T-helper 2 cell (primary cell): ENCODE data around the gene ZBTB45.

Experiments used
- DNase-seq, 5 experiments: peaks; one replicate each; pipeline versions ENCODE4 v3.0.0 to v3.0.0-alpha.2; 2012 to 2022

ZBTB45 gene

GRCh38 chr19:58538257-58539168 lies 18.9 kb upstream of the ZBTB45 start:
- peak in 1 of 5 experiments; percentile 56 for DNase-seq

GRCh38 chr19:58536852-58537798 lies 17.5 kb upstream of the ZBTB45 start:
- DNase-seq, result no peak

GRCh38 chr19:58535857-58536256 lies 16.2 kb upstream of the ZBTB45 start:
- DNase-seq, result no peak

GRCh38 chr19:58531034-58531840 lies 11.6 kb upstream of the ZBTB45 start:
- no peak for DNase-seq

GRCh38 chr19:58529405-58529804 lies 9.8 kb upstream of the ZBTB45 start:
- DNase-seq, result no peak

GRCh38 chr19:58522709-58523108 lies 3.1 kb upstream of the ZBTB45 start:
- no peak for DNase-seq

GRCh38 chr19:58521651-58522050 lies 2.0 kb upstream of the ZBTB45 start:
- DNase-seq, result no peak

- DNase-seq, result no peak
Observed at GRCh38 chr19:58520257-58520599, 618 bp upstream of the ZBTB45 start.

GRCh38 chr19:58519087-58519354 lies 589 bp downstream of the ZBTB45 start:
- peak in 4 of 5 experiments; percentile 26 to 71 (median 36) for DNase-seq

- peak in 1 of 5 experiments; percentile 32 for DNase-seq
Observed at GRCh38 chr19:58518256-58519086, 1.1 kb downstream of the ZBTB45 start.

- no peak for DNase-seq
Observed at GRCh38 chr19:58516964-58517833, 2.4 kb downstream of the ZBTB45 start.

- no peak for DNase-seq
Observed at GRCh38 chr19:58516246-58516836, 3.3 kb downstream of the ZBTB45 start.

- DNase-seq, result no peak
Observed at GRCh38 chr19:58515259-58515658, 4.4 kb downstream of the ZBTB45 start.

- DNase-seq, result no peak
Observed at GRCh38 chr19:58514564-58515022, 5.0 kb downstream of the ZBTB45 start.

- DNase-seq, result peak; percentile 87 to 98 (median 90)
Observed at GRCh38 chr19:58513694-58514563, 5.7 kb downstream of the ZBTB45 start.

GRCh38 chr19:58513213-58513693 lies 6.4 kb downstream of the ZBTB45 start:
- DNase-seq, result no peak

GRCh38 chr19:58511353-58512208 lies 8.0 kb downstream of the ZBTB45 start, which contains the start of gene SLC27A5:
SLC27A5 (minus strand) TSS chr19:58511992; CDS start chr19:58511955, 37 bp downstream.
- no peak for DNase-seq
